Cardiac fibroblast (primary cell): ENCODE measurements around the gene MBIP.

Source experiments
- DNase-seq, 2 donors: peaks; one replicate each; pipeline versions ENCODE4 v3.0.0 to v3.0.0-alpha.2; 2010; ENCODE audit warnings: low read depth in 2 of 2
- H3K4me3 ChIP-seq, 2 donors: replicated peaks in 1 of 2; 1 replicate in 1 of 2; 2 replicates in 1 of 2; pipeline ENCODE4 v1.5.1; 2011; ENCODE audit warnings: low read depth in 2 of 2, low read length in 2 of 2, mild to moderate bottlenecking in 2 of 2, moderate library complexity in 1 of 2
- CTCF ChIP-seq: IDR thresholded peaks from one replicate; pipeline ENCODE4 v1.5.1; 2011; ENCODE audit warnings: low read depth, mild to moderate bottlenecking, low read length, inconsistent platforms

Gene MBIP

DNA sequence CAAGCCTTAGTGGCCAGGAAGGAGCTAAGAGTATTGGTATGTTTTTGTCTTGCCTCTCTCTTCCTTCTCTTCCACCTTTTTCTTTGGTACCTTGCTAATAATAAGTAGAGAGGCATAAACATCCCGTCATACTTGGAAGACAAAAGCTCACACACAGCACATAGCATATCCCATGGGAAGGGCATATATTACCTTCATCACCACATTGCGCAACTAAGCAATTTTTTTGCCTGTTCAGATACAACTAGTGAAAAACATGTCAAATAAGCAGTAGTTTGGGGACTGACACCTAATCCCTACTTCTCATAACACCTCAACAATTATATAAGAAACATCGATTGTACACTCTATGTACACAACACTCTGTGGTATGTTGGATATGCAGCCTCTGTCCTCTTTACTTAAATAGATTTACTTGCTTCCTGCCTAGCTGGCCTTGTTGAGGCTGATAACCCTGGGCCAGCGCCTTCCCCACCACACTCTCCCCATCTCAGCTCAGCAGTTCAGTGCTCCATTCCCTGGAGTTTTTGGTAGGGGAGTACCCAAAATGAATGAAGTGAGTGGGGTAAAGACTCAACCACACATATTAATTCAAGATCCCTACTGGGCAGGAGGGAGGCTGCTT lies 35.4 kb downstream of the MBIP start:
- no peak for TF ChIP-seq CTCF
- H3K4me3 ChIP-seq, result no peak overlapping the region
- no peak for DNase-seq

DNA sequence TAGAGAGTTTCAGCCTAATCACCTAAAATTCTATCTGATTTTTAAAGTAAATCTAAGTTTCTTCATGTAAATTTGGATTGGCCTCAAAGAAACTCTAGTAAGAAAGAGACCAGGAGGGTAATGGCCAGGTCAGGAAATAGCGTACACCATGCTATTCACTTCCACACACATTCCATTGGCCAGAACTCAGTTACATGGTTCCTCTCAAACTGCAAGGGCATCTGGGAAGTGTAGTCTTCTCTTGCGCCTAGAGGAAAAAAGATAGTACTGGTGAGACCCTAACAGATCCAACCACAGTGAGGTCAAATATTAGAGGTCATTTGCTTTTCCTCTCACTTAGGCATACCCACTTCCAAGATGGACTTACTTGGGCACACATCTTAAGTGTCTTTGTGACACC lies 39.1 kb downstream of the MBIP start:
- H3K4me3 ChIP-seq, result no peak overlapping the region
- TF ChIP-seq CTCF, result no peak
- DNase-seq, result peak; percentile 4 to 11

DNA sequence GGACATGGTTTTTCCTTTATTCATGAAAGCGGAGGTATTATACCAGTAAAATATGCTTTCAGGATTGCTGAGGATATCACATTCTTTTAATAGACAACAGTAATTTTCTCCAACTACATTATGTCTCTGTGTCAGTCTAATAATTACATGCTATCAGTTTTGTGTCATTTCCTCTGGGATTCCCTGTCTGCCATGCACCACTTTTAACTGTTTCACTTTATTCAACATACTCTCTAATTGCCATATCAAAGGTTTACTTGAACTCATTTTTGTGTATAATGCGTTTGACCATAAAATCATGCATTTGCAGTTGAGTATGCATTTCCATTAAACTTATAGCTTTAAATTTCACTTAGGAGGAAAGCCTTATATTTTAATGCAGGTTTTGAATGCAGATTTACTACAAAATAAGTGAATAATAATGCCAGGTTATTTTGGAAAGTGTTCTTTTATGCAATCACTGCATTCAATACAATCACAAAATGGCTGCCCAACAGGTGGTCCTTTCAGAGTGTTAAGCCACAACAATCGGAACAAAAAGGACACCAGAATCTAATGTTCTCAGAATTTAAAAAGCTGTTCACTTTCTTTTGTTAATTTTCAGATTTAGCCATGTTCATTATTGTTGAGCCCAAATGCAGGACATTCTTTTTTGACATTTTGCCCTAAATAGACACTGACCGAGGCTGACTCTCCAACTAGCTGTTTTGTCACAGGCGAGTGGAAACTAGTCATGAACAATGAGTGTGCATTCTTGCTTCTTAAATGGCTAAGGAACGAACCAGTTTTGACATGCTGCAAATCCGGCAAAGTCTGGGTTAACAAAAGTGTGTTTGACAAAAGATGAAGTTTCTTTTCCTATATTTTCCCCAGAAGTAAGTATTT lies 40.9 kb downstream of the MBIP start:
- no peak for DNase-seq
- TF ChIP-seq CTCF, result no peak
- no peak overlapping the region for H3K4me3 ChIP-seq

DNA sequence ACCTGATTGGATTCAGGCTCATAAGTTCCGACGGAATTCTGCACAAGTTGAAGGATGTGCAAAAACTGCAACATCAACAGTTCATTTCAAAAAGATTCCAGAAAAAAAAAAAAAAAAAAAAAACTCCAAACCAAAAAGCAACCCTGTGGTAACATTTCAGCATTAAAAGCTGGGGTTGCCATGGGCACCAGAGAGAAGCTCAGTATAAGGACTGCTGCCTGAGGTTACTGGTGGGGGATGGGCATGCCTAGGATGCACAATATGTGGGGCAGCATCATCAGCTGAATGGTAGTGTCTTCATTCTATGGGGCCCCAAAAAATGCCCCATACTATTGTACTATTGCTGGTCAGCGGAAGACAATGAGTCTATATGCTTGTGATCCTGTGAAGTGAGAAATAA lies 44.7 kb downstream of the MBIP start:
- TF ChIP-seq CTCF, result no peak
- no peak for DNase-seq
- H3K4me3 ChIP-seq, result no peak overlapping the region

DNA sequence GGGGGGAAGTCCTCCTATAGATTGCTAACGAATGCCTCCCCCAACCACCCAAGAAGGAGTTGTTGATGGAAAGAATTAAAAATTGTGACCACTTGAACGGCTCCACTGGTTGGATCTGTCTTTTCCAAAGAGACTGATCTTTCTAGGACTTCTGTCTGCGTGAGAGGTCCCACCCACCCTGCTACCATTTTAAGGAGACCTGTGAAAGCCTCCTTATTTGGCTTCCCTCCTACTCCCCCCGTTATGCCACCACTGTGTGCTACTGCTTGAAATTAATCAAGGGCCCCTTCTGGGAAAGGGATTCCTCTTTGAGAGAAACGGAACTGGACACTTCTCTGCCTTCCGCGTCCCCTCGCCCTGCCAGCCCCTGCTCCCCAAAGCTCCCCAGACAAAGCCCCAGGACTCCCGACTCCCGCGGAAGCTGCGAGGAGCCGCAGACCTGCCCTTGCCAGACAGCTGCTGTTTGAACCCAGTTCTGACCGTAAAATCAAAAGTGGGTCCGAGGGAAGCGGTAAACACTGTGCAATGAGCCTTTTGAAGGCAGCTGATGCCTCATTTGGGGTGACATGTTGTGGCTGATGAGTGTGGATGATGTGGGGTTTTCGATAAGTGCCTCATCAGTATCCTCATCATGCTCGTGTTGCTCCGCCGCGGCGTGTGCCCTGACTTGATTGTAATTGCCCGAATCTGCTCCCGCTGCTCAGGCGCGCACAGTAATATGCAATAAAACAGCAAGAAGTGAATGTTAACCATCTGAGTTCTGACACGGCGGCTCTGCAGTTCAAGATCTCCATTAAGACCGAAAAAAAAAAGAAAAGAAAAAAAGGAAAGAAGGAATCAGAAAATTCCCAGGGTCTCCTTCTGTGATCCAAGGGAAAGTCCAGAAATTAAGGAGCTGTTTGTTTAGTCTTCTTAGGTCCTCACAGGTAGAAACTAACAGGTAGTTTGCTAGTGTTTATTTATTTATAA lies 48.2 kb downstream of the MBIP start:
- DNase-seq, result peak; percentile 9 to 15
- no peak for TF ChIP-seq CTCF
- H3K4me3 ChIP-seq, result peak overlapping the region; percentile 19 to 38

- no peak overlapping the region for H3K4me3 ChIP-seq
- TF ChIP-seq CTCF, result no peak
- DNase-seq, result no peak
Measured at GRCh38 chr14:36271222-36271621, 49.2 kb downstream of the MBIP start.
